GM19193 (cell line): ENCODE data around the gene ANKRD12.

ENCODE experiments used
- POLR2A ChIP-seq: IDR thresholded peaks from 4 replicates; pipeline ENCODE4 v1.6.1; 2011; ENCODE audit not compliant: insufficient read depth, insufficient read length; ENCODE audit errors: extremely low read depth

The ANKRD12 gene

DNA sequence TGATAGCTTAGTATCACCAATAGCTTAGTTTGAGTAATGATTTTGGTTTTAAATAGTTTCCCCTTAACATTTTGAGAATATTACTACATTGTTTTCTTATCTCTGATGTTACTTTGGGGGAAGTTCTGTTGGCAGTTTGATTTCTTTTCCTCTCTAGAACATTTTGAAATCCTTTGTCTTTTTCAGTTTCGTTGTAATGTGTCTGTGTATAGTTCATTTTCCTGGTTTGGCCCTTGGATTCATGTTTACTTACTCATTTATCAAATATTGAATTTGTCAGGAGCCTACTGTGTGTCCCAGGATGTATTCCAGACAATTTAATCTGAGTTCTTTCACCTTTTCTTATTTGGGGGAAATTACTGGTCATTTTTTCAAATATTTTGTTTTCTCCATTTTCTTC, 16.7 kb downstream of the ANKRD12 start:
- TF ChIP-seq POLR2A = no peak

DNA sequence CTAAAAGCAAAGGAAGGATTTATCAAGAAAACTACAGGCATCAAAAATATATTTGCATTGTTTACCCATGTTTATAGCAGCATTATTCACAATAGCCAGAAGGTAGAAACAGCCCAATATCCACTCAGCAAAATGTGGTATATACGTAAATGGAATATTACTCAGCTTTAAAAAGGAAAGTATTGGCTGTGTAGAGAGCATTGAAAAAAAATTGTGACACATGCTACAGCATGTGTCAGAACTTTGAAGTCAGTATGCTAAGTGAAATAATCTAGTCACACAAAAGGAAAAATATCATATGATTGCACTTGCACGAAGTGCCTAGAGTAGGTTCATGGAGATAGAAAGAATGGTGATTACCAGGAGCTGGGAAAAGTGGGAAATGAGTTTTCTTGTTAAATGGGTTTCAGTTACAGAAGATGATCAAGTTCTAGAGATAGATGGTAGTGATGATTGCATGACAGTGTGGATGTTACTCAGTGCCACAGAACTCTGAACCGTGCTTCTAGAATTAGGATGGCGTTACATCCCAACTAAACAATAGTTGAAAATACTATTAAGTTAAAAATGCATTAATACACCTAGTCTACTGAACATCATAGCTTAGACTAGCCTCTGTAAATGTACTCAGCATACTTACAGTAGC, 20.1 kb downstream of the ANKRD12 start:
- no peak for TF ChIP-seq POLR2A

GRCh38 chr18:9157806-9158205, 21.2 kb downstream of the ANKRD12 start:
- no peak for TF ChIP-seq POLR2A

- TF ChIP-seq POLR2A = no peak
These were observed 23.4 kb downstream of the ANKRD12 start for GRCh38 chr18:9160014-9160413.

- TF ChIP-seq POLR2A = no peak
These were observed 36.0 kb downstream of the ANKRD12 start for GRCh38 chr18:9172506-9173127.

DNA sequence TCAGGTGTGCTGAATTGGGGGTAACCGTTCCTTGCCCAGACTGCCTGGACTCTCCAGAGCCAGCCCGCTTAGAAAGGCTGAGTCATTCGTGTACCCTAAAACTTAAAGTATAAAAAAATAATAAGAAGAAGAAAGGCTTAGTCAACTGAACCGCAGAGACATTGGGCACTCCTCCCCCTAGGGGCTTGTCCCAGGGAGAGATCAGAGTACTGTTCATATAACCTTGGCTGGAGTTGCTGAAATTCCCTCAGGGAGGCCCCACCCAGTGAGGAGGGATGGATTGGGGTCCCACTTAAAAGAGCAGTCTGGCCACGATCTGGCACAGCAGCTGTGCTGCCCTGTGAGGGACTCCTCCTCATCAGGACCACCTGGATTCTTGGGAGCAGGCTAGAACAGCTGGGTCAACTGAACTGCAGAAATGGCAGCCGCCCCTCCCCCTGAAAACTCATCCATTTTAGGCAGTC, 37.2 kb downstream of the ANKRD12 start:
- no peak for TF ChIP-seq POLR2A

DNA sequence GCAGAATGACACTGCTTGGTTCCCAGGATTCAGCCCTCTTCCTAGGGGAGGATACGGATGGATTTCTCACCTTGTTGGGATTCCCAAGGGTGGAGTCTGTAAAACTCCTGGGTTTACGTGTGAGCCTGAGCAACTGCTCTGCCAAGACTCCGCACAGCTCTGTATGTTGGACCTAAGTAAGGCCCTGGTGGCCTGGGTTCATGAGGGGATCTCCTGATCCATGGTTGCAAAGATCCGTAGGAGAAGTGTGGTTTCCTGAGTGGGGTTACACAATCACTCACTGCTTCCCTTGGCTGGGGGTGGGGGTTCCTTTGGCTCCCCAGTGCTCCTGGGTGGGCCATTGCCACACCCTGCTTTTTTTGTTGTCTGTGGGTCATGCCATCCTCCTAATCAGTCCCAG, 37.7 kb downstream of the ANKRD12 start:
- no peak for TF ChIP-seq POLR2A

DNA sequence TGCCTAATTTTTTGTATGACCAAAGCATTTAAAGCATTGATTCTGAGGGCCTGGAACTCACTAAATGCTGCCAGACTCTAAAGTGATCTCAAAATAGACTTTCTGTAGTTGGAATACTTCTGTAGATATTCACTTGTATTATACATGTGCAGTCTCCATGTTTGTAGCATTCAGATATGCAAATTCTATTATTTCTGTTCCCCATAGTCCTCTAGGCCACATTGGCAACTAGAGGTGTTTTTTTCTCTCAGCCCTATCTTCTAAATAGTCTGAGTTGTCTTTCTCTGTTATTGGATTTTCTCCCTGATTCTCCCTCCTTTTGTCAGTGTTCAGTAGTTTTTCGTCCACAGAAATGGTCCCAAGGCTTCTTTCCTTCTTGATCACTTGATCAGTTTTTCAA, 38.5 kb downstream of the ANKRD12 start:
- no peak for TF ChIP-seq POLR2A

GRCh38 chr18:9177031-9177430, 40.5 kb downstream of the ANKRD12 start:
- no peak for TF ChIP-seq POLR2A

DNA sequence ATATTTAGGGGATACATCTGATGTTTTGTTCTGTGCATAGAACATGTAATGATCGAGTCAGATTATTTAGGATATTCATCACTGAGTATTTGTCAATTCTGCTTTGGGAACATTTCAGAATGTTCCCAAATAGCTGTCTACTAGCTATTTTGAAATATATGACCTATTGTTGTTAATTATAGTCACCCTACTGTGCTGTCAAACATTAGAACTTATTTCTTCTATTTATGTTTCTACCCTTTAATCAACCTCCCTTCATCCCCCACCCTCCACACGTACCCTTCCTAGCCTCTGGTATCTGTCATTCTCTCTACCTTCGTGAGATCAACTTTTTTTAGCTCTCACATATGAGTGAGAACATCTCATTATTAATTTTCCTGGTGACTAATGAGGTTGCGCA, 40.9 kb downstream of the ANKRD12 start:
- TF ChIP-seq POLR2A = no peak

DNA sequence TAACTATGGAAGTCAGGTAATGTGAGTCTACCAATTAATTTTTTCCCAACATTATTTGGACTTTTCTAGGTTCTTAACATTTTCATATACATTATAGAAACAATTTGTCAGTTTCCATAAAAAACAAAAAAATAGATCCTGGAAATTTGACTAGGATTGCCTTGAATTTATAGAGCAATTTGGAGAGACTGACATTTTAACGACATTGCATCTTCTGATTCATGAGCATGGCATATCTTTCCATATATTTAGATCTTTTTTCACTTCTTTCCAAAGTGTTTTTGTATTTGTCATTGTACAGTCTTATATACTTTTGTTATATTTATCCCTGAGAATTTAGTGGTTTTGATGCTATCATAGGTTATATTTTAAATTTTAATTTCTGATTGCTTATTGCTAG, 42.0 kb downstream of the ANKRD12 start:
- no peak for TF ChIP-seq POLR2A

DNA sequence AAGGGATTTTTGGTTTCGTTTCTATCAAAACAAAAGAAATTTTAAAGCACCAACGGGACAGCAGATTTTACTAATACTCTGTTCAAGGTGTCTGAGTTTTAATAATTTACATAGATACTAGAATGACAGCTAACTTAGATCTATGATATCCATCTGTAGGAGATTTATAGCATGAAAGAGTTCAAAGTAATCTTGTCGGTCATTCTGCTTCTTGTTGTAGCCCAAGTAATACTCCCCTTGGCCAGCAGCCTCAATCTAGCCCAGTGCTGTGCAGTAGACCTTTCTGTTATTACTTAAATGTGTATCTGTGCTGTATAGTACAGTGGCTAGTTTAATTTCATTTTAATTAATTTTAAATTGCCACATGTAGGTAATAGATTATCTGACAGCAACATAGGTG, 44.7 kb downstream of the ANKRD12 start:
- TF ChIP-seq POLR2A = no peak

GRCh38 chr18:9182852-9183399, 46.3 kb downstream of the ANKRD12 start:
- TF ChIP-seq POLR2A = no peak

- no peak for TF ChIP-seq POLR2A
These were observed 48.5 kb downstream of the ANKRD12 start for GRCh38 chr18:9184998-9185613.

- TF ChIP-seq POLR2A = no peak
These were observed 52.0 kb downstream of the ANKRD12 start for GRCh38 chr18:9188359-9189231.
